HepG2 (cell line): ENCODE results near the gene RBM3. TPM values are rescaled to one million over a fixed set of nuclear protein-coding genes. Genes with fewer than 3 reads are reported as not detected.

Experiments used
- ATAC-seq: fragments of 200-7000 bp; cut with Tn5 transposase; 3 replicates; pipeline ENCODE4 v1.9.1; 2020; ENCODE audit warnings: mild to moderate bottlenecking, moderate library complexity
- BruUV-seq: library from RNA; stranded (reverse); fragments of 400-500 nt; replicated peaks from 2 replicates; lab custom pipeline; 2021; lab: Mats Ljungman, UMichigan
- CTCF ChIA-PET: fragments of 300-600 bp; formaldehyde crosslinking; extraction: SDS; loops from one replicate; lab custom pipeline; 2021; ENCODE audit warnings: low total read pairs, inconsistent platforms, low intra/inter-chr PET ratio; lab: Yijun Ruan, JAX
- POLR2A ChIA-PET: fragments of 350-600 bp; sonication (Branson Sonifier 250); formaldehyde crosslinking; loops from one replicate; lab custom pipeline; 2020; ENCODE audit warnings: antibody characterized with exemption, inconsistent platforms; lab: Yijun Ruan, JAX
- DNase-seq: peaks from one replicate; pipeline ENCODE4 v3.0.0-alpha.2; 2015; ENCODE audit warnings: low spot score
- FAIRE-seq: peaks from 3 replicates; lab custom pipeline; 2011; peaks lifted over from hg19 to GRCh38; lab: Jason Lieb, UNC
- H2AFZ ChIP-seq: one replicate; pipeline ENCODE4 v1.6.1; 2011; ENCODE audit warnings: low read length, inconsistent platforms
- H3K27ac ChIP-seq: fragments of 300-600 bp; 3 replicates; pipeline ENCODE4 v1.8.0; 2011; ENCODE audit warnings: mixed run types, mild to moderate bottlenecking, mixed read lengths, low read length, inconsistent platforms; ENCODE audit not compliant: insufficient read depth; ENCODE audit errors: extremely low read length
- H3K27me3 ChIP-seq, 2 experiments: fragments of 200-600 bp in 1 of 2; 2 replicates in 1 of 2; 3 replicates in 1 of 2; pipeline versions ENCODE4 v1.6.0 to v1.8.0; 2011; ENCODE audit warnings: low read length in 2 of 2, mild to moderate bottlenecking in 2 of 2, moderate library complexity in 2 of 2, inconsistent platforms in 1 of 2; ENCODE audit not compliant: insufficient read depth in 2 of 2, control insufficient read depth in 1 of 2
- H3K36me3 ChIP-seq, 2 experiments: fragments of 200-600 bp in 1 of 2; replicated peaks in 1 of 2; 2 replicates in 1 of 2; 3 replicates in 1 of 2; pipeline versions ENCODE4 v1.5.1 to v1.8.0; 2011; ENCODE audit warnings: low read length in 2 of 2, inconsistent platforms in 1 of 2; ENCODE audit not compliant: insufficient read depth in 2 of 2, control insufficient read depth in 1 of 2
- H3K4me1 ChIP-seq: 2 replicates; pipeline ENCODE4 v1.5.1; 2012; ENCODE audit warnings: low read length, inconsistent platforms; ENCODE audit not compliant: insufficient read depth
- H3K4me2 ChIP-seq: 2 replicates; pipeline ENCODE4 v1.6.0; 2011; ENCODE audit warnings: low read depth, low read length, inconsistent platforms
- H3K4me3 ChIP-seq, 3 experiments: fragments of 200-600 bp in 1 of 3; sonication (generic), shearing (Covaris generic) in 1 of 3; replicated peaks in 1 of 3; 2 replicates each; pipeline ENCODE4 v1.5.1; 2011 to 2016; ENCODE audit warnings: low read length in 3 of 3, inconsistent platforms in 2 of 3, low read depth in 2 of 3, mild to moderate bottlenecking in 2 of 3, control low read depth in 1 of 3, mixed read lengths in 1 of 3; ENCODE audit not compliant: insufficient read depth in 1 of 3
- H3K79me2 ChIP-seq: one replicate; pipeline ENCODE4 v1.6.1; 2011; ENCODE audit warnings: low read length, inconsistent platforms; ENCODE audit not compliant: insufficient read depth
- H3K9ac ChIP-seq: 2 replicates; pipeline ENCODE4 v1.6.0; 2011; ENCODE audit warnings: mild to moderate bottlenecking, low read depth, low read length, inconsistent platforms; ENCODE audit not compliant: insufficient read depth
- H3K9me3 ChIP-seq: 2 replicates; pipeline ENCODE4 v1.5.1; 2012; ENCODE audit warnings: mild to moderate bottlenecking, low read length
- H4K20me1 ChIP-seq: 2 replicates; pipeline ENCODE4 v1.6.0; 2011; ENCODE audit warnings: inconsistent platforms, mild to moderate bottlenecking, low read length, moderate library complexity; ENCODE audit not compliant: insufficient read depth
- GABPA ChIP-seq, 2 experiments: IDR thresholded peaks; 2 replicates each; pipeline ENCODE4 v1.6.1; 2011 to 2016; ENCODE audit warnings: low read depth in 2 of 2, low read length in 1 of 2, missing biosample characterization in 1 of 2, missing genetic modification characterization in 1 of 2
- NCOR1 ChIP-seq: fragments of 200-600 bp; sonication (generic); IDR thresholded peaks from 2 replicates; pipeline ENCODE4 v1.7.0; 2017; ENCODE audit warnings: antibody characterized with exemption, low read length, borderline replicate concordance
- REXO4 ChIP-seq: sonication (generic); formaldehyde crosslinking; IDR thresholded peaks from 2 replicates; pipeline ENCODE4 v1.8.0; 2022; ENCODE audit warnings: missing genetic modification reagents, mild to moderate bottlenecking, borderline replicate concordance
- RFXAP ChIP-seq: sonication (generic); formaldehyde crosslinking; IDR thresholded peaks from 2 replicates; pipeline ENCODE4 v1.4.0; 2020; ENCODE audit warnings: missing genetic modification reagents, borderline replicate concordance
- SATB2 ChIP-seq: sonication (generic); formaldehyde crosslinking; IDR thresholded peaks from 2 replicates; pipeline ENCODE4 v1.5.0; 2020; ENCODE audit warnings: missing genetic modification reagents
- SIN3B ChIP-seq: fragments of 150-350 bp; IDR thresholded peaks from 2 replicates; pipeline ENCODE4 v1.6.1; 2014; ENCODE audit warnings: low read length
- SOX13 ChIP-seq, 3 experiments: fragments of 450-650 bp in 1 of 3; sonication (generic) in 1 of 3; formaldehyde crosslinking in 1 of 3; IDR thresholded peaks in 2 of 3; conservative IDR thresholded peaks in 1 of 3; 2 replicates each; pipeline versions ENCODE4 v1.5.0 to v1.6.1; 2016 to 2020; ENCODE audit warnings: antibody characterized with exemption in 1 of 3, mild to moderate bottlenecking in 1 of 3, missing compliant biosample characterization in 1 of 3, missing genetic modification reagents in 1 of 3, moderate library complexity in 1 of 3
- TGIF2 ChIP-seq: IDR thresholded peaks from 2 replicates; pipeline ENCODE4 v1.6.1; 2016; ENCODE audit warnings: control low read depth, missing compliant biosample characterization
- ZNF275 ChIP-seq: sonication (generic); formaldehyde crosslinking; IDR thresholded peaks from 2 replicates; pipeline ENCODE4 v1.8.0; 2022; ENCODE audit warnings: missing genetic modification reagents, mild to moderate bottlenecking, inconsistent platforms, borderline replicate concordance
- ZNF337 ChIP-seq: sonication (generic); formaldehyde crosslinking; IDR thresholded peaks from 2 replicates; pipeline ENCODE4 v1.5.1; 2020; ENCODE audit warnings: missing genetic modification reagents, low read depth, mild to moderate bottlenecking, borderline replicate concordance
- ZNF451 ChIP-seq: sonication (generic); formaldehyde crosslinking; IDR thresholded peaks from 2 replicates; pipeline ENCODE4 v1.5.0; 2020; ENCODE audit warnings: mild to moderate bottlenecking, missing genetic modification reagents
- ZNF513 ChIP-seq: sonication (generic); formaldehyde crosslinking; conservative IDR thresholded peaks from 2 replicates; pipeline ENCODE4 v1.5.0; 2020; ENCODE audit warnings: missing genetic modification reagents
- ZNF598 ChIP-seq: sonication (generic); formaldehyde crosslinking; IDR thresholded peaks from 2 replicates; pipeline ENCODE4 v1.5.1; 2020; ENCODE audit warnings: mild to moderate bottlenecking, missing genetic modification reagents, borderline replicate concordance
- ZNF737 ChIP-seq: sonication (generic); formaldehyde crosslinking; IDR thresholded peaks from 2 replicates; pipeline ENCODE4 v1.5.0; 2020; ENCODE audit warnings: missing genetic modification reagents, mild to moderate bottlenecking, borderline replicate concordance
- ZNF746 ChIP-seq: sonication (generic); formaldehyde crosslinking; IDR thresholded peaks from 2 replicates; pipeline ENCODE4 v1.8.0; 2022; ENCODE audit warnings: mild to moderate bottlenecking, missing genetic modification reagents
- WGBS: methylation state at CpG from one replicate; pipeline ENCODE4 v1.1.6; 2017; ENCODE audit warnings: low lambda C conversion rate; 5-methylcytosine and 5-hydroxymethylcytosine counted together
- in situ Hi-C: cut with HindIII; loops from 2 replicates; pipeline ENCODE4 v1.10.0; 2017; ENCODE audit warnings: low pct_unique_long_range_greater_than_20kb; ENCODE audit not compliant: extremely low pct_ligation_motif_present
- intact Hi-C: fragments of 100-400 bp; cut with micrococcal nuclease; formaldehyde crosslinking; loops from one replicate; pipeline ENCODE4 v1.10.0; 2022; ENCODE audit not compliant: unreplicated experiment
- polyA plus RNA-seq, 8 experiments: library from polyadenylated mRNA; depleted of rRNA in 3 of 8; stranded (reverse) in 7 of 8; unstranded in 1 of 8; fragments of >200 nt; fragmentation: Illumina TruSeq in 4 of 8; extraction: Trizol in 4 of 8; gene quantifications; 2 replicates each; pipeline versions ENCODE4 v1.2.1 to v1.2.3, GENCODE V29; 2011 to 2016; ENCODE audit warnings: low read depth in 4 of 8, missing spikeins in 1 of 8, mixed read lengths in 1 of 8; ENCODE audit not compliant: insufficient read depth in 1 of 8
- total RNA-seq, 5 experiments: library from RNA; depleted of rRNA; stranded (reverse); fragments of >200 nt; fragmentation: Illumina TruSeq; extraction: Trizol; gene quantifications; 2 replicates each; pipeline ENCODE4 v1.2.3, GENCODE V29; 2016; ENCODE audit warnings: low read depth in 1 of 5

RBM3 gene
- total and polyA plus RNA-seq, 2 of the 13 experiments (the other 11 are each of a cell fraction or from before 2014, with no cell fraction given), result 123 to 182 TPM

DNA sequence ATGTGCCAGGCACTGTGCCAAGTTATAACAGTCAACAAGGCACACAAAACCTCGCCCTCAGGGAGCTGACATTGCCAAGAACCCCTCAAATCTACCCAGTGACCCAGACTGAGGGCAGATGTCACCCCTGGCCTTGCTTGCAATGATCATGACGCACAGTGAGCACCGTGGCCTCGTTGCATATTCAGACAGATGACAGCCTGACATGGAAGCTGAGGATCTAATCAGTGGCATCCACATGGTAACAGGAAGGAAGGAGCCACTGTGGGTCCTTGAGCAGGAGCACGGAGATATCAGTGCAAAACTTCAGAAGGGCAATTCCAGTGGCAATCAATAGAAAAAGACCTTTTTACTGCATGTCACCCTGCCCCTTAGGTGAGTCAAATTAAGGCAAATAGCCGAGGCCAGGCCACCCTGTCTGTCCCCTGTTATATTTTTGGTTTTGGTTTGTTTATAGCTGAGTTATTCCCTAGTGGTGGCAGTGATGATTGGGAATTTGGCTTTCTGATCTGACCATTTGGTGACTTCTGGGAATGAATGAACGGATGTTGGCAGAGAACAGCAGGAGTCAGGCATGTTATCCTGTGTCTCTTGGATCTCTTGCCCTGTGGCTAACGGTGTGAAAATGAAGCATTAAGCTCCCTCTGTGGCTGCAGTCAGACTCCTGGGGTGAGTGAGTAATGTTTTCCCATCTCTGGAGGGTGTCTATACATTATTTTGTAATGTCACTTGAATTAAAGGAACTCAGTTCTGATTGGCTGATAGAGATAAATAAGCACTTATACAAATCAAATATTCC is 43.5 kb downstream of the RBM3 start:
- POLR2A ChIA-PET, result no interaction called here

DNA sequence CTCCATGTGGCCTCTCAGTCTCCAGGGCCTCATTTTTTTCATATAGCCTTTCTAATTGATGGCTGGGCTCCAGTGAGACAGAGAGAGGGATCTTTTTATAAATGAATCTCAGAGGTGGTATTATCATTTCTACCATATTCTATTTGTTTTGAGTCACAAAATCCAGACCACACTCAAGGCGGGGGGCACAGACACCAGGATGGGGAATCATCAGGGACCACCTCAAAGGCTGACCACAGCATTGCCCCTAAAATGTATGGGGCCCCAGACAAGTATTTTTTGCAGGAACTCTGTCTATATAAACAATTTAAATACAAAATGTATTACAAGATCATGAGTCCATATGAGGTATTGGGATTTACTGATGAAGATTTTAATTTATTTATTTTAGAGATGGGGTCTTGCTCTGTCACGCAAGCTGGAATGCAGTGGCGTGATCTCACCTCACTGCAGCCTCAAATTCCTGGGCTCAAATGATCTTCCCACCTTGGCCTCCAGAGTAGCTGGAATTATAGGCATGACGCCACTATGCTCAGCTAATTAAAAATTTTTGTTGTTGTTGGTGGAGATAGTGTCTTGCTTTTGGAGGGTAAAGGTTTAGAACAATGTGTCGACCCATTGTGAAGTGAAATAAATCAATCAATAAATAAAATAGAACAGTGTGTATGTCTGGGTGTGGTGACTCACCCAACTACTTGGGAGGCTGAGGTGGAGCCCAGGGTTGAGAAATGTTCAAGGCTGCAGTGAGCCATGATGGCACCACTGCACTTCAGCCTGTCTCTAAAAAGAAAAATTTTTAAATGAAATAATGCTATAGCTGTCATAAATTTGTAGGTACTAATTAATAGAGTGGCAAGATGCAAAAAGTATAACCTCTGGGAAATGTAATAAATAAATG is 52.4 kb downstream of the RBM3 start:
- Histone ChIP-seq H2AFZ (no peak overlapping the region), H3K27ac (no peak overlapping the region), H3K36me3 (no peaks in the 10 kb centered on the region), H3K4me3 (no peak overlapping the region), H3K79me2 (no peaks in the 10 kb centered on the region), H3K9ac (no peak overlapping the region), H3K27me3 (no peaks in the 10 kb centered on the region), H4K20me1 (no peaks in the 10 kb centered on the region), H3K4me1 (peaks cover 1% of the 10 kb centered on the region), H3K4me2 (no peak overlapping the region), H3K9me3 (no peaks in the 10 kb centered on the region)
- no TSS peak for BruUV-seq
- ATAC-seq (no peak), FAIRE-seq (no peak), DNase-seq (no peak)
- WGBS, result 8% methylated on average over 5 of the region's 5 CpGs
- intact Hi-C loops (no loop called here), in situ Hi-C loops (no loop called here)
- ChIA-PET CTCF (no interaction called here), POLR2A (interaction anchor here (0.7 kb wide), 1 partner anchor 29 kb away, joined by 3 read pairs; no protein-coding TSS in a partner anchor)
- TF ChIP-seq GABPA (IDR thresholded peaks at IDR 0.05; ENCODE audit: low read depth, low read length) (no peak), GABPA (CRISPR knock-in tag; IDR thresholded peaks at IDR 0.05; ENCODE audit: low read depth) (no peak), SOX13 (IDR thresholded peaks at IDR 0.05) (no peak), SOX13 (CRISPR knock-in tag; conservative IDR thresholded peaks at IDR 0.05 in 1 of 2, IDR thresholded peaks at IDR 0.05 in 1 of 2) (no peak), RFXAP (CRISPR knock-in tag) (no peak), ZNF275 (CRISPR knock-in tag) (no peak), ZNF337 (no peak), NCOR1 (no peak), SIN3B (no peak), ZNF737 (CRISPR knock-in tag) (no peak), ZNF513 (CRISPR knock-in tag) (no peak)

More for the DNA sequence above, 43.5 kb downstream of the RBM3 start:
- no peak for DNase-seq
- TF ChIP-seq ZNF451 (CRISPR knock-in tag), result no peak
- no peak for TF ChIP-seq ZNF598 (CRISPR knock-in tag)
- no peak for TF ChIP-seq SATB2 (CRISPR knock-in tag)
- no peak for TF ChIP-seq ZNF746 (CRISPR knock-in tag)
- no peak for TF ChIP-seq TGIF2 (CRISPR knock-in tag)
- no peak for TF ChIP-seq REXO4 (CRISPR knock-in tag)
- TF ChIP-seq, all 625 proteins: peak for 0
- in situ Hi-C loops, result no loop called here
- no TSS peak for BruUV-seq
- peaks cover 20% of the 10 kb centered on the region for H3K4me1 ChIP-seq
- no peaks in the 10 kb centered on the region for H3K36me3 ChIP-seq
- H3K9ac ChIP-seq, result no peak overlapping the region
- no peaks in the 10 kb centered on the region for H4K20me1 ChIP-seq
- H3K9me3 ChIP-seq, result no peaks in the 10 kb centered on the region
- intact Hi-C loops, result no loop called here
- ATAC-seq (no peak), FAIRE-seq (no peak)
- CTCF ChIA-PET, result no interaction called here
- WGBS, result 20% methylated on average over 3 of the region's 8 CpGs
- no peak overlapping the region for H3K27ac ChIP-seq
- no peaks in the 10 kb centered on the region for H3K27me3 ChIP-seq
- no peak overlapping the region for H3K4me2 ChIP-seq
- no peak overlapping the region for H3K4me3 ChIP-seq
- H3K79me2 ChIP-seq, result no peaks in the 10 kb centered on the region
- no peak overlapping the region for H2AFZ ChIP-seq
